ENCODE results near the gene ADAM22.
"Not testable (repeated sequence)": the region's sequence is repeated elsewhere in the genome, so short reads cannot be mapped to it uniquely, and the experiment has no call there.

The ADAM22 gene

GRCh38 chr7:88159741-88160140 is 225.7 kb downstream of the ADAM22 start:
- DNase-seq (ENCODE audit: low read depth in 3 of 3): not testable (repeated sequence)

GRCh38 chr7:88165697-88166096 is 231.6 kb downstream of the ADAM22 start:
- DNase-seq (ENCODE audit: low read depth in 3 of 3): no peak

GRCh38 chr7:88167223-88167622 is 233.2 kb downstream of the ADAM22 start:
- no peak for DNase-seq (ENCODE audit: low read depth in 3 of 3)

GRCh38 chr7:88167721-88168120 is 233.7 kb downstream of the ADAM22 start:
- DNase-seq (ENCODE audit: low read depth in 3 of 3): no peak

GRCh38 chr7:88169717-88170320 is 235.8 kb downstream of the ADAM22 start:
- no peak for DNase-seq (ENCODE audit: low read depth in 3 of 3)

GRCh38 chr7:88172842-88173241 is 238.8 kb downstream of the ADAM22 start:
- DNase-seq (ENCODE audit: low read depth in 3 of 3): no peak

GRCh38 chr7:88176190-88176589 is 242.1 kb downstream of the ADAM22 start:
- DNase-seq (ENCODE audit: low read depth in 3 of 3): no peak

- DNase-seq (ENCODE audit: low read depth in 3 of 3): no peak
These were observed 249.0 kb downstream of the ADAM22 start for GRCh38 chr7:88183051-88183450.

GRCh38 chr7:88184848-88185304 is 250.8 kb downstream of the ADAM22 start:
- DNase-seq (ENCODE audit: low read depth in 3 of 3): no peak

- DNase-seq (ENCODE audit: low read depth in 3 of 3): no peak
These were observed 251.6 kb downstream of the ADAM22 start for GRCh38 chr7:88185650-88186049.

- no peak for DNase-seq (ENCODE audit: low read depth in 3 of 3)
These were observed 257.9 kb downstream of the ADAM22 start for GRCh38 chr7:88191911-88192310.

GRCh38 chr7:88200261-88200660 is 266.2 kb downstream of the ADAM22 start:
- DNase-seq (ENCODE audit: low read depth in 3 of 3): no peak

GRCh38 chr7:88200789-88201188 is 266.7 kb downstream of the ADAM22 start:
- DNase-seq (ENCODE audit: low read depth in 3 of 3): no peak

- no peak for DNase-seq (ENCODE audit: low read depth in 3 of 3)
These were observed 267.3 kb downstream of the ADAM22 start for GRCh38 chr7:88201305-88201704.

- no peak for DNase-seq (ENCODE audit: low read depth in 3 of 3)
These were observed 268.2 kb downstream of the ADAM22 start for GRCh38 chr7:88202278-88202677.

GRCh38 chr7:88202799-88203198 is 268.7 kb downstream of the ADAM22 start:
- DNase-seq (ENCODE audit: low read depth in 3 of 3): no peak

GRCh38 chr7:88203401-88203800 is 269.4 kb downstream of the ADAM22 start:
- no peak for DNase-seq (ENCODE audit: low read depth in 3 of 3)

- no peak for DNase-seq (ENCODE audit: low read depth in 3 of 3)
These were observed 270.6 kb downstream of the ADAM22 start for GRCh38 chr7:88204525-88205110.

- no peak for DNase-seq (ENCODE audit: low read depth in 3 of 3)
These were observed 271.1 kb downstream of the ADAM22 start for GRCh38 chr7:88205179-88205578.

- DNase-seq (ENCODE audit: low read depth in 3 of 3): no peak
These were observed 272.2 kb downstream of the ADAM22 start for GRCh38 chr7:88206254-88206653.

GRCh38 chr7:88208521-88208920 is 274.5 kb downstream of the ADAM22 start:
- no peak for DNase-seq (ENCODE audit: low read depth in 3 of 3)

- no peak for DNase-seq (ENCODE audit: low read depth in 3 of 3)
These were observed 278.9 kb downstream of the ADAM22 start for GRCh38 chr7:88212918-88213317.

GRCh38 chr7:88214456-88214855 is 280.4 kb downstream of the ADAM22 start:
- no peak for DNase-seq (ENCODE audit: low read depth in 3 of 3)

- no peak for DNase-seq (ENCODE audit: low read depth in 3 of 3)
These were observed 281.2 kb downstream of the ADAM22 start for GRCh38 chr7:88215295-88215694.

Measured in stimulated activated CD4-positive, alpha-beta T cell treated with anti-CD3 and anti-CD28 coated beads, TNF-alpha, amount 100 ng/mL, for 4 hours (primary cell).